GM23248 (cell line): ENCODE results near the gene GAP43.

Source experiments
- EZH2 ChIP-seq: fragments of 200-600 bp; sonication (generic); IDR thresholded peaks from 2 replicates; pipeline ENCODE4 v1.6.1; 2018; ENCODE audit warnings: antibody characterized with exemption, mild to moderate bottlenecking; ENCODE audit not compliant: insufficient read depth, poor library complexity, severe bottlenecking
- EZH2phosphoT487 ChIP-seq: fragments of 200-600 bp; sonication (generic); IDR thresholded peaks from 2 replicates; pipeline ENCODE4 v1.6.1; 2018; ENCODE audit warnings: antibody characterized with exemption, moderate library complexity, mild to moderate bottlenecking, low read depth; ENCODE audit not compliant: insufficient read depth

DNA sequence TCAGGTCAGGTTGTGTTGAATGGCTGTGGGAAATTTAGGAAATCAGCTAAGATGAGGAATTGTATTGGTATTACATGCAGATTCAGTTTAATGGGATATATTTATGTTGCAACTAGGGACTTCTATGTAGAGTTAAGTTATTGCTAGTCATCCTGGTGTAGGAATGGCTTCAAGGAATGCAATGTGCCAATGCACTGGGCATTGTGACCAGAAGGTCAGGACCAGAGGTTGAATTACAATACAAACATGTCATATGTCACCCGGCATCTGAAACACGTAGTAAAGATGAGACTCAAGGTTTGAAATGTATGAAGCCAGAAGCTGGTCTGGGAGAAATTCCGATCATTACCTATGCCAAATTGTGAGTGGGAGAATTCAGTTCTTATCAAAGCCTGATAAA, 11.7 kb upstream of the GAP43 start:
- TF ChIP-seq EZH2phosphoT487 (no peak), EZH2 (no peak)
